Activated naive CD8-positive, alpha-beta T cell treated with anti-CD3 and anti-CD28 coated beads, Interleukin-2, amount 50 U/mL, for 16 hours (primary cell): Measurements from ENCODE around the gene CD300C.
"Not testable (repeated sequence)": the region's sequence is repeated elsewhere in the genome, so short reads cannot be mapped to it uniquely, and the experiment has no call there.

ENCODE experiments used
- DNase-seq: peaks from one replicate; pipeline ENCODE4 v3.0.0-alpha.2; 2020; ENCODE audit warnings: low read depth, low spot score

CD300C gene

DNA sequence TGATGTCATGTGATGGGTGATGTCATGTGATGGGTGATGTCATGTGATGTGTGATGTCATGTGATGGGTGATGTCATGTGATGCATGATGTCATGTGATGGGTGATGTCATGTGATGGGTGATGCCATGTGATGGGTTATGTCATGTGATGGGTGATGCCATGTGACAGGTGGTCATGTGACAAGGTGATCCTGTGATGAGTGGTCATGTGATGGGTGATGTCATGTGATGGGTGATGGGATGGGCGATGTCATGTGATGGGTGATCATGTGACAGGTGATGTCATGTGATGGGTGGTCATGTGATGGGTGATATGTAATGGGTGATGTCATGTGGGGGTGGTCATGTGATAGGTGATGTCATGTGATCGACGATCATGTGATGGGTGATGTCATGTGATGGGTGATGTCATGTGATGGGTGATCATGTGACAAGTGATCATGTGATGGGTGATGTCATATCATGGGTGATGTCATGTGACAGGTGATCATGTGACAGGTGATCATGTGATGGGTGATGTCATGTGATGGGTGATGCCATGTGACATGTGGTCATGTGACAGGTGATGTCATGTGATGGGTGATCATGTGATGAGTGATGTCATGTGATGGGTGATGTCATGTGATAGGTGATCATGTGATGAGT is 31.8 kb downstream of the CD300C start:
- no peak for DNase-seq

GRCh38 chr17:74512624-74513091 is 33.3 kb downstream of the CD300C start:
- no peak for DNase-seq

- DNase-seq, result no peak
These were observed 33.9 kb downstream of the CD300C start for GRCh38 chr17:74512036-74512435.

DNA sequence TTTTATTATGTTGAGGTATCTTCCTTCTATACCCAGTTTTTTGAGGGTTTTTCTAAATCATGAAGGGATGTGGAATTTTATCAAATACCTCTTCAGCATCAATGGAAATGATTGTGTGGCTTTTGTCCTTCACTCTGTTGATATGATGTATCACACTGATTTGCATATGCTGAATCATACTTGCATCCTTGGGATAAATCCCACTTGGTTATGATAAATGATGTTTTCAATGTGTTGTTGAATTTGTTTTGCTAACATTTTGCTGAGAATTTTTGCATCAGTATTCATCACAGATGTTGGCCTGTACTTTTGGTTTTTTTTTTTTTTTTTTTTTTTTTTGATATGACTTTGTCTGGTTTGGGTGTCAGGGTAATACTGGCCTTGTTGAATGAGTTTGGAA is 37.8 kb downstream of the CD300C start:
- no peak for DNase-seq

DNA sequence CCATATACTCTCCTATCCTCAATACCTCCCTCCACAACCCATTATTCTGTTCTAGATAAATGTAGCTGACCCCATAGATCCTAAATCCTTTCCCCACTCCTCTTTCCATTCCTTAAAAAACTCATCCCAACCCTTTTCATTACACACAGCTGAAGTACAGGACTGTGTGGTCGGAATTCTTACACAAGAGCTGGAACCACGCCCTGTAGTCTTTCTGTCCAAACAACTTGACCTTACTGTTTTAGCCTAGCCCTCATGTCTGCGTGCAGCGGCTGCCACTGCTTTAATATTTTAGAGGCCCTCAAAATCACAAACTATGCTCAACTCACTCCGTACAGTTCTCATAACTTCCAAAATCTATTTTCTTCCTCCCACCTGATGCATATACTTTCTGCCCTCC is 42.0 kb downstream of the CD300C start:
- not testable (repeated sequence) for DNase-seq

- no peak for DNase-seq
These were observed 43.1 kb downstream of the CD300C start for GRCh38 chr17:74502861-74503260.

GRCh38 chr17:74499992-74500391 is 45.9 kb downstream of the CD300C start:
- no peak for DNase-seq

DNA sequence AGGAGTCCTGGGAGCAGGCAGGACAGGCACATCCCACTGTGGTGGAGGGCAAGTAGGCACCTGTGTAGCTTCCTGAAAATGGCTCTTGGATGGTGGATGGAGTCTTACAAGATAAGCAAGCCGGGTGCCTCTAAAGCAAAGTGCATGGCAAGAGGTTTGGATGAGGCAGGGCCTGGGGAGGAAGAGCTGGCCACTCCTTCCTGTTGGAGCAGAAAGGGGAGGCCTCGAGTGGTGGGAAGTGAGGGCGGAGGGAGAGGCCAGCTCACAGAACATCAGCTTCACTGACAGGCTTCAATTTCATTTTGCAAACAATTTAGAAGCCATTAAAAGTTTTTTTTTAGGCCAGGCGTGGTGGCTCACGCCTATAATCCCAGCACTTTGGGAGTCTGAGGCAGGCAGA is 48.4 kb downstream of the CD300C start:
- no peak for DNase-seq

GRCh38 chr17:74493331-74493833 is 52.5 kb downstream of the CD300C start:
- DNase-seq, result peak; percentile 26

- no peak for DNase-seq
These were observed 54.3 kb downstream of the CD300C start for GRCh38 chr17:74491626-74492025.
